Psoas muscle (tissue), 8 donors: ENCODE data around the gene CFAP97D2. TPM values are rescaled to one million over a fixed set of nuclear protein-coding genes. Genes with fewer than 3 reads are reported as not detected.
A peak's percentile ranks its signal among the peaks of the same experiment; 100 is the strongest.
"Not testable (repeated sequence)": the region's sequence is repeated elsewhere in the genome, so short reads cannot be mapped to it uniquely, and the experiment has no call there.

Experiments
- ATAC-seq, 4 donors: fragments of 200-7000 bp; cut with Tn5 transposase; one replicate each; pipeline ENCODE4 v1.9.1; 2020; ENCODE audit warnings: moderate library complexity in 3 of 4, mild to moderate bottlenecking in 2 of 4
- DNase-seq, 2 donors: peaks; one replicate each; pipeline ENCODE4 v3.0.0-alpha.2; 2020
- H3K27ac ChIP-seq: fragments of 200-600 bp; one replicate; pipeline ENCODE4 v1.8.0; 2022
- H3K27me3 ChIP-seq, 3 donors: fragments of 200-600 bp in 1 of 3; one replicate each; pipeline versions ENCODE4 v1.6.1 to v1.8.0; 2013 to 2022; ENCODE audit warnings: low read length in 2 of 3, mild to moderate bottlenecking in 2 of 3, moderate library complexity in 1 of 3; ENCODE audit not compliant: insufficient read depth in 3 of 3
- H3K36me3 ChIP-seq, 2 donors: fragments of 200-600 bp in 1 of 2; one replicate each; pipeline versions ENCODE4 v1.6.1 to v1.8.0; 2013 to 2022; ENCODE audit warnings: low read depth in 1 of 2, mild to moderate bottlenecking in 1 of 2, moderate library complexity in 1 of 2; ENCODE audit not compliant: insufficient read depth in 1 of 2
- H3K4me1 ChIP-seq: fragments of 200-600 bp; one replicate; pipeline ENCODE4 v1.8.0; 2022
- H3K4me3 ChIP-seq: fragments of 200-600 bp; one replicate; pipeline ENCODE4 v1.8.0; 2022; ENCODE audit warnings: mild to moderate bottlenecking
- H3K9me3 ChIP-seq: fragments of 200-600 bp; one replicate; pipeline ENCODE4 v1.8.0; 2022
- CTCF ChIP-seq: fragments of 200-600 bp; IDR thresholded peaks from one replicate; pipeline ENCODE4 v1.8.0; 2022; ENCODE audit warnings: antibody characterized with exemption
- WGBS, 3 donors: extraction: QIAGEN DNeasy Blood & Tissue Kit; methylation state at CpG; one replicate each; pipeline versions ENCODE4 v1.1.6 to v1.1.7; 2013; 5-methylcytosine and 5-hydroxymethylcytosine counted together
- intact Hi-C, 2 donors: fragments of 100-400 bp; cut with DNase I; formaldehyde crosslinking; loops; one replicate each; pipeline versions ENCODE4 v1.11.0 to v1.14.2; 2022
- polyA plus RNA-seq, 3 donors: library from polyadenylated mRNA; stranded (reverse); fragments of 200-250 nt; gene quantifications; one replicate each; pipeline ENCODE4 v1.2.3, GENCODE V29; 2013
- total RNA-seq, 4 donors: library from RNA; stranded (reverse); fragmentation: NEBNext Ultra II Directional in 2 of 4; extraction: Animal tissue kit (Norgen Biotek cat#: 25700) in 2 of 4; gene quantifications; one replicate each; pipeline versions ENCODE4 v1.2.1 to v1.2.4, GENCODE V29; 2021 to 2023
- donor health status: healthy with polysubstance abuse.
- donor health status: DM: no; HTN: no; CAD: no; lungs with moderate emphysema.
- donor health status: Bipolar disorder and iron deficiency.
- donor health status: healthy.
- donor health status: DM: yes; HTN: yes; CAD: no.
- donor health status: DM: no; HTN: no; CAD: no.
- donor health status: DM: no; HTN: no; CAD: no.
- donor health status: DM: yes; HTN: yes; CAD: no.

Gene CFAP97D2
- total and polyA plus RNA-seq, 7 donors, result 0.09 TPM; not detected in 6

GRCh38 chr13:114260814-114261213 is 81.8 kb downstream of the CFAP97D2 start:
- intact Hi-C loops, result no loop called here
- ATAC-seq, result no peak
- peaks cover 9 to 100% of the 10 kb centered on the region in 2 donors for H3K36me3 ChIP-seq
- TF ChIP-seq CTCF, result no peak
- H3K4me1 ChIP-seq, result no peaks in the 10 kb centered on the region
- DNase-seq, result no peak
- H3K27ac ChIP-seq, result no peak overlapping the region
- H3K27me3 ChIP-seq, result no peaks in the 10 kb centered on the region
- WGBS, 3 donors, result 89 to 90% (median 89%) methylated on average over 3 of the region's 3 CpGs
- no peaks in the 10 kb centered on the region for H3K9me3 ChIP-seq
- H3K4me3 ChIP-seq, result no peak overlapping the region

- peak in 2 of 4 donors; percentile 66 to 68 for ATAC-seq
- no peaks in the 10 kb centered on the region for H3K4me1 ChIP-seq
- 40 to 48% (median 47%) methylated on average over 3 of the region's 3 CpGs for WGBS, 3 donors
- H3K27ac ChIP-seq, result no peak overlapping the region
- intact Hi-C loops, result no loop called here
- no peak for TF ChIP-seq CTCF
- H3K9me3 ChIP-seq, result no peaks in the 10 kb centered on the region
- no peak for DNase-seq
- no peaks in the 10 kb centered on the region for H3K27me3 ChIP-seq
- H3K4me3 ChIP-seq, result no peak overlapping the region
- peaks cover 9 to 100% of the 10 kb centered on the region in 2 donors for H3K36me3 ChIP-seq
These were observed 82.4 kb downstream of the CFAP97D2 start for GRCh38 chr13:114261328-114261965.

- Histone ChIP-seq H3K9me3 (no peaks in the 10 kb centered on the region), H3K4me3 (no peak overlapping the region), H3K36me3 (peaks cover 8 to 100% of the 10 kb centered on the region in 2 donors), H3K27ac (no peak overlapping the region), H3K27me3 (no peaks in the 10 kb centered on the region), H3K4me1 (no peaks in the 10 kb centered on the region)
- intact Hi-C loops, result no loop called here
- WGBS, 3 donors, result 82 to 89% (median 83%) methylated on average over 5 of the region's 5 CpGs
- ATAC-seq, result no peak
- TF ChIP-seq CTCF, result no peak
- DNase-seq, result no peak
These were observed 84.5 kb downstream of the CFAP97D2 start for GRCh38 chr13:114263578-114263977.

- H3K9me3 ChIP-seq, H3K4me3 ChIP-seq, H3K27ac ChIP-seq, intact Hi-C loops, H3K4me1 ChIP-seq, DNase-seq, H3K27me3 ChIP-seq, ATAC-seq: not testable (repeated sequence)
- peaks cover 11 to 100% of the 10 kb centered on the region in 2 donors for H3K36me3 ChIP-seq
- WGBS, 3 donors, result 96 to 98% (median 97%) methylated on average over 13 of the region's 13 CpGs
These were observed 85.3 kb downstream of the CFAP97D2 start for GRCh38 chr13:114264313-114264712.

- TF ChIP-seq CTCF, result no peak
- Histone ChIP-seq H3K27me3 (no peaks in the 10 kb centered on the region), H3K27ac (no peak overlapping the region), H3K9me3 (no peaks in the 10 kb centered on the region), H3K36me3 (peaks cover 12 to 100% of the 10 kb centered on the region in 2 donors), H3K4me3 (no peak overlapping the region), H3K4me1 (no peaks in the 10 kb centered on the region)
- intact Hi-C loops, result no loop called here
- 94 to 96% (median 95%) methylated on average over 8 of the region's 8 CpGs for WGBS, 3 donors
- ATAC-seq, result no peak
- DNase-seq, result no peak
These were observed 86.0 kb downstream of the CFAP97D2 start for GRCh38 chr13:114264886-114265611.
